Progenitor cell of endocrine pancreas (in vitro differentiated cells): ENCODE results near the gene BICDL2. TPM values are rescaled to one million over a fixed set of nuclear protein-coding genes. Genes with fewer than 3 reads are reported as not detected.
A peak's percentile ranks its signal among the peaks of the same experiment; 100 is the strongest.

Experiments
- DNase-seq: peaks from one replicate; pipeline ENCODE4 v3.0.0; 2021; ENCODE audit warnings: low spot score; ENCODE audit not compliant: unreplicated experiment
- H3K27ac Mint-ChIP-seq: 2 replicates; pipeline ENCODE4 v1.8.0; 2021; ENCODE audit warnings: mild to moderate bottlenecking, moderate library complexity, mixed read lengths
- H3K27me3 Mint-ChIP-seq: 2 replicates; pipeline ENCODE4 v1.8.0; 2021; ENCODE audit warnings: mixed read lengths
- H3K36me3 Mint-ChIP-seq: 2 replicates; pipeline ENCODE4 v1.8.0; 2022; ENCODE audit warnings: mixed read lengths; ENCODE audit not compliant: insufficient read depth
- H3K4me1 Mint-ChIP-seq: 2 replicates; pipeline ENCODE4 v1.8.0; 2021; ENCODE audit warnings: low read depth, mixed read lengths
- H3K4me3 Mint-ChIP-seq: 2 replicates; pipeline ENCODE4 v1.8.0; 2021; ENCODE audit warnings: low read depth, mild to moderate bottlenecking, moderate library complexity, mixed read lengths
- H3K9me3 Mint-ChIP-seq: 2 replicates; pipeline ENCODE4 v1.8.0; 2021; ENCODE audit warnings: low read depth, mixed read lengths
- CTCF ChIP-seq: fragments of 200-600 bp; sonication (generic); IDR thresholded peaks from one replicate; pipeline ENCODE4 v1.5.0; 2021; ENCODE audit warnings: antibody characterized with exemption, mild to moderate bottlenecking; ENCODE audit not compliant: unreplicated experiment
- total RNA-seq: library from RNA; stranded (reverse); gene quantifications from 2 replicates; pipeline ENCODE4 v1.2.1, GENCODE V29; 2021

Gene BICDL2
- total RNA-seq, 1 donor from 2014 or later = 10.4 TPM

DNA sequence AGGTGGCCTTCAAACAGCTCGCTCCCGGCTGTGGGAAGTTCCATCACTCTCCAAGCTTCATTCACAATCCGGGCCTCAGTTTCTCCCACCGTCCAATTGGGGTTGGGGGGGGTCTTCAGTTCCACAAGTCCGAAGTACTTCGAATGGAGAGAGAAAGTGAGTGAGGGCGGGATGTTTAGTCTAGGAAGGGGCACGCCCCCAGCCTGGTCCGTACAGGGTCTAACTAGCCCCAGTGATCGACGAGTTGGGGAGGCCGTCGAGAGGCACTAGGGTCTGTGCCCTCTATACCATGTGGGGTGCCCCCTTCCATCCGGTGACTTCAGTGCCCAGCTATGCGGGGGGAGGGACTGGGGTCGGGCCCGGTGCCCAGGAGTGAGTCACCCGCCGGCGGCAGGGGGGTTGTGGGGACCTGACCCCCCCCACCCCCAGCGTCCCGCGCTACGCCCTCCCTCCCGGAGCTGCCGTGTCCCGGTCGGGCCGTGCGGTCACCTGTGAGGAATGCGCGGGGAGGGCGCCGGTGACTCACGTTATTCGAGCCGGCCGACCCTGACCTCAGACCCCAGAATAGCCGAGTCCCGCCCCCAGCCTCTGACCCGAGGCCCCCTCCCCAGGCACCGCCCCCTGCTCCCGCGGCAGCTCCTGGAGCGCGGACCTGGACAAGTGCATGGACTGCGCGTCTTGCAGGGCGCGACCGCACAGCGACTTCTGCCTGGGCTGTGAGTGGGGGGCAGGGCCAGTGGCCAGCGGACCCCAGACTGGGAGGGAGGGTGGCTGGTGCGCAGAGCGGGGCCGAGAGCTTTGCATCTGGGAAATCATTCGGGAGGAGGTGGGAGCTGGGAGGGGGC, 15.9 kb downstream of the BICDL2 start:
- Mint-ChIP-seq H3K27ac (peak overlapping the region; percentile 99), H3K27me3 (no peaks in the 10 kb centered on the region), H3K36me3 (peaks cover 6% of the 10 kb centered on the region), H3K4me1 (peaks cover 40% of the 10 kb centered on the region), H3K4me3 (peak overlapping the region; percentile 91), H3K9me3 (no peaks in the 10 kb centered on the region)
- no peak for TF ChIP-seq CTCF
- peak; percentile 87 for DNase-seq

DNA sequence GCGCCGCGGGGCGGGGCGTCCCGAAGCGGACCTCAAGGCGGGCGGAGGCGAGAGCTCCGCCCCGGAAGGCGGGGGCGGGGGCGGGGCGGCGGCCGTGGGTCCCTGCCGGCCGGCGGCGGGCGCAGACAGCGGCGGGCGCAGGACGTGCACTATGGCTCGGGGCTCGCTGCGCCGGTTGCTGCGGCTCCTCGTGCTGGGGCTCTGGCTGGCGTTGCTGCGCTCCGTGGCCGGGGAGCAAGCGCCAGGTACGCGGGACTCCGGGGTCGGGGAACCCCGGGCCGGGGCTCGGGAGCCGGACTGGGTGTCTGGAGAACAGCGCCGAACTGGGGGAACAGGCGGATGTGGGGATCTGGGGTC, 16.5 kb downstream of the BICDL2 start, which contains the start of gene TNFRSF12A:
Gene TNFRSF12A, plus strand, starts transcription at position 122 of the 357 bp plus-strand sequence. Its CDS starts 30 bp downstream, at position 152.
- Mint-ChIP-seq H3K27ac (peak within 1 kb of the TSS; percentile 99), H3K4me1 (peaks cover 46% of the 10 kb centered on the region), H3K36me3 (peaks cover 6% of the 10 kb centered on the region), H3K27me3 (no peaks in the 10 kb centered on the region), H3K9me3 (no peaks in the 10 kb centered on the region), H3K4me3 (peak within 1 kb of the TSS; percentile 91)
- peak; percentile 59 for DNase-seq
- TF ChIP-seq CTCF = no peak

DNA sequence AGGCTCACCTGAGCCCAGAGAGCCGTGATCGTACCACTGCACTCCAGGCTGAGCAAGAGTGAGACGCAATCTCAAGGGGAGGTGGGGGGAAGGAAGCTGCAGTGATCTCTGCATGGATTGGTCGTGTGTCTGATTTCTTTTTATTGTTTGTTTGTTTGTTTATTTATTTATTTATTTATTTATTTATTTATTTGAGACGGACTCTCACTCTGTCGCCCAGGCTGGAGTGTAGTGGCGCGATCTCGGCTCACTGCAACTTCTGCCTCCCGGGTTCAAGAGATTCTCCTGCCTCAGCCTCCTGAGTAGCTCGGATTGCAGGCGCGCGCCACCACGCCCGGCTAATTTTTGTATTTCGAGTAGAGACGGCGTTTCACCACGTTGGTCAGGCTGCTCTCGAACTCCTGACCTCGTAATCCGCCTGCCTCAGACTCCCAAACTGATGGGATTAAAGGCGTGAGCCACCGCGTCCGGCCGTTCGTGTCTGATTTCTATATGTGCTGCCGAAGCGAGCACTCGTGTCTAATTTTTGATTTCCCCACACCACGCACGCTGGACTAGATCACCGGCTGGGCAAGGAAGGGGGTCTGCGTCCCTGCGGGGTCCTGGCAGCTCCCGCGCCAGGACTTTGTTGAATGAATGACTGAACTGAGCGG, 17.0 kb downstream of the BICDL2 start:
- Mint-ChIP-seq H3K36me3 (peaks cover 11% of the 10 kb centered on the region), H3K27ac (peak overlapping the region; percentile 99), H3K27me3 (no peaks in the 10 kb centered on the region), H3K9me3 (no peaks in the 10 kb centered on the region), H3K4me3 (peak overlapping the region; percentile 91), H3K4me1 (peaks cover 51% of the 10 kb centered on the region)
- TF ChIP-seq CTCF = no peak
- DNase-seq = no peak

- peaks cover 56% of the 10 kb centered on the region for H3K4me1 Mint-ChIP-seq
- H3K27ac Mint-ChIP-seq = peak within 1 kb of the TSS; percentile 98
- H3K36me3 Mint-ChIP-seq = peaks cover 13% of the 10 kb centered on the region
- H3K9me3 Mint-ChIP-seq = no peaks in the 10 kb centered on the region
- H3K27me3 Mint-ChIP-seq = no peaks in the 10 kb centered on the region
- peak within 1 kb of the TSS; percentile 93 for H3K4me3 Mint-ChIP-seq
- TF ChIP-seq CTCF = peak; percentile 82
- peak; percentile 97 for DNase-seq
Measured at GRCh38 chr16:3017794-3018506, 18.8 kb downstream of the BICDL2 start, which contains the start of gene CLDN6. TSS of gene CLDN6 (minus strand) at chr16:3018183. CDS start at chr16:3016021, 2,162 bp downstream.

DNA sequence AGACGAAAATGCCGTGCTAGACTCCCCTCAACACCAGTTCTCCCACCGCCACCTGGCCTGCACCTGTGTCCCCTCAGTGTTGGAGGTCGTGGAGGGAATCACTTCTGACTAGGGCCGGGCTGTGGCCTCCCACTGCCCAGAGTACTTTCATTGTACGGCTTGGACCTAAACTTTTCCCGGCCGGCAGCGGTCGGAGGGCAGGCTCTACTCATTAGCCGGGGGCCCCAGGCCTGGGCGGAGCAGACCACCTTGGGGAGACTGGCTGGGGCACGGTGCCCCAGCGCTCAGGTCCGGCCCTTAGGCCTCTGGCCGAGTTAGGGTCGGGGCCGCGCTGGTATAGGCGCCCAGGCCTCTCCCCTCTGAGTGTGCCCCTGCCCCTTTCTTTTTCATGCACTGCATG, 19.4 kb downstream of the BICDL2 start:
- TF ChIP-seq CTCF = no peak
- H3K9me3 Mint-ChIP-seq = no peaks in the 10 kb centered on the region
- peaks cover 55% of the 10 kb centered on the region for H3K4me1 Mint-ChIP-seq
- H3K36me3 Mint-ChIP-seq = peaks cover 13% of the 10 kb centered on the region
- DNase-seq = no peak
- peak overlapping the region; percentile 93 for H3K4me3 Mint-ChIP-seq
- no peaks in the 10 kb centered on the region for H3K27me3 Mint-ChIP-seq
- peak overlapping the region; percentile 98 for H3K27ac Mint-ChIP-seq
